DOHH2 (cell line): Measurements from ENCODE around the gene DENND1A.

ENCODE experiments used
- CTCF ChIP-seq: fragments of 200-600 bp; sonication (generic); IDR thresholded peaks from one replicate; pipeline ENCODE4 v1.5.1; 2014; ENCODE audit warnings: antibody characterized with exemption, mild to moderate bottlenecking, low read depth, low read length; ENCODE audit not compliant: poor library complexity, severe bottlenecking
- EZH2phosphoT487 ChIP-seq: fragments of 200-600 bp; sonication (generic); IDR thresholded peaks from 2 replicates; pipeline ENCODE4 v1.6.1; 2017; ENCODE audit warnings: borderline replicate concordance, mild to moderate bottlenecking, antibody characterized with exemption, low read length, moderate library complexity, mixed read lengths

GRCh38 chr9:123360161-123361085, 569.5 kb downstream of the DENND1A start:
- no peak for TF ChIP-seq CTCF
- no peak for TF ChIP-seq EZH2phosphoT487
